Adrenal gland (tissue), 5 donors: Measurements from ENCODE around the gene ABLIM2.

ENCODE experiments used
- POLR2A ChIP-seq, 2 donors: fragments of 450-650 bp; IDR thresholded peaks; one replicate each; pipeline ENCODE4 v1.6.1; 2017; ENCODE audit warnings: antibody characterized with exemption in 2 of 2, mild to moderate bottlenecking in 2 of 2, moderate library complexity in 1 of 2
- TF ChIP-seq, protein P1 (sequence below), 6 experiments: fragments of 450-650 bp in 4 of 6; fragments of 200-600 bp in 2 of 6; sonication (generic) in 1 of 6; IDR thresholded peaks; 1 replicate in 5 of 6; 2 replicates in 1 of 6; pipeline versions ENCODE4 v1.5.1 to v1.8.0; 2016 to 2021; ENCODE audit warnings: antibody characterized with exemption in 6 of 6, mild to moderate bottlenecking in 2 of 6, moderate library complexity in 1 of 6
- donor health status: DM: no; HTN: no; CAD: no.

DNA sequence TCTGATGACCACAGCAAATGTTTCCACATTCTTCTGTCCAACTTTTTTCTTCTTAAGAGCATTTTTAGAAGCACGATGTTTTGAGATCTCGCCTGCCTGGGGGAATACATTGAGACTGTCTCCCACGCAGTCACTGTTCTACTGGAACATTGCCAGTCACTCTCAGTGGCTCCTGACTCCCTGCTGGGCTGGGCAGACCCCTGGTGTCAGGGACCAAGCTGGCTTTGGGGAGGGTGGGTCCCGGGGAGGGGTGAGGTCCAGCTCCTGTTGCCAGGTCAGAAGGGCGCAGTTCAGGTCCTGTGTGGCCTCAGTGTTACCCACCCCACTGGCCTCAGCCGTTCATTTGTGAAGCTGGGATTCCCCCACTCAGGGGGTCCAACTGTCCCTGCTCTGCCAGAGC lies 18.9 kb upstream of the ABLIM2 start:
- TF ChIP-seq, protein P1, sequence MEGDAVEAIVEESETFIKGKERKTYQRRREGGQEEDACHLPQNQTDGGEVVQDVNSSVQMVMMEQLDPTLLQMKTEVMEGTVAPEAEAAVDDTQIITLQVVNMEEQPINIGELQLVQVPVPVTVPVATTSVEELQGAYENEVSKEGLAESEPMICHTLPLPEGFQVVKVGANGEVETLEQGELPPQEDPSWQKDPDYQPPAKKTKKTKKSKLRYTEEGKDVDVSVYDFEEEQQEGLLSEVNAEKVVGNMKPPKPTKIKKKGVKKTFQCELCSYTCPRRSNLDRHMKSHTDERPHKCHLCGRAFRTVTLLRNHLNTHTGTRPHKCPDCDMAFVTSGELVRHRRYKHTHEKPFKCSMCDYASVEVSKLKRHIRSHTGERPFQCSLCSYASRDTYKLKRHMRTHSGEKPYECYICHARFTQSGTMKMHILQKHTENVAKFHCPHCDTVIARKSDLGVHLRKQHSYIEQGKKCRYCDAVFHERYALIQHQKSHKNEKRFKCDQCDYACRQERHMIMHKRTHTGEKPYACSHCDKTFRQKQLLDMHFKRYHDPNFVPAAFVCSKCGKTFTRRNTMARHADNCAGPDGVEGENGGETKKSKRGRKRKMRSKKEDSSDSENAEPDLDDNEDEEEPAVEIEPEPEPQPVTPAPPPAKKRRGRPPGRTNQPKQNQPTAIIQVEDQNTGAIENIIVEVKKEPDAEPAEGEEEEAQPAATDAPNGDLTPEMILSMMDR (IDR thresholded peaks at IDR 0.05): no peak
- TF ChIP-seq POLR2A (IDR thresholded peaks at IDR 0.05): no peak
